ENCODE measurements around the gene GALNT18.

Gene GALNT18

DNA sequence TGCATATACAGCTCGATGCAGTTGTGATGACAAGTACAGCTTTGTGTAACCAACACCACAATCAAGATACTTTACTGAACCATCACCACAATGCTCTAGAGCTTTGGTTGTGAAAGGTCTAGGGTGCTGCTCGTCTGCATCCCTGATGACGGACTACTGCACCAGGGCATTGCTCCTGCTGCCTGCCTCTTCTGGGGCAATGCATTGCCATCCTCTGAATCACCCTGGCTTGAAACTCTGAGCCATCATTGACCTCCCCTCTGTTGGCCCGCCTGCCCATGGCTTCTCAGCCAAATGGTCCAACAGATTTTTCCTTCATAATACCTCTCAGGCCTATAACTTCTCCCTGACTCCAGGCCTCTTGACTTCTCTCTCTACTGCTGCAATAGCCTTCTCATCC lies 191.4 kb downstream of the GALNT18 start:
- Histone ChIP-seq H3K27me3 (replicated peaks; ENCODE audit: insufficient read depth, low read length) (no peaks in the 10 kb centered on the region), H3K79me2 (ENCODE audit: low read length) (no peaks in the 10 kb centered on the region), H3K4me3 (ENCODE audit: low read length) (no peak overlapping the region), H4K20me1 (ENCODE audit: insufficient read depth, low read length) (no peaks in the 10 kb centered on the region), H3K4me1 (ENCODE audit: low read length) (no peaks in the 10 kb centered on the region), H3K9me2 (replicated peaks; ENCODE audit: insufficient read depth, low read length) (no peaks in the 10 kb centered on the region), H3K9me3 (replicated peaks; ENCODE audit: insufficient read depth, low read length) (no peaks in the 10 kb centered on the region), H3K36me3 (replicated peaks; ENCODE audit: insufficient read depth, low read length) (no peaks in the 10 kb centered on the region), H3K4me2 (ENCODE audit: low read depth, low read length) (no peak overlapping the region), H2AFZ (ENCODE audit: low read length) (no peak overlapping the region), H3K9ac (ENCODE audit: low read length) (no peak overlapping the region), H3F3A (ENCODE audit: insufficient read depth, low read length) (no peaks in the 10 kb centered on the region), H3K27ac (ENCODE audit: low read length) (no peak overlapping the region)
- TF ChIP-seq EZH2phosphoT487 (IDR thresholded peaks at IDR 0.05; ENCODE audit: low read length) (no peak), EZH2 (optimal IDR thresholded peaks at IDR 0.05; ENCODE audit: low read depth, low read length) (no peak)
- TF ChIP-seq, protein P1, sequence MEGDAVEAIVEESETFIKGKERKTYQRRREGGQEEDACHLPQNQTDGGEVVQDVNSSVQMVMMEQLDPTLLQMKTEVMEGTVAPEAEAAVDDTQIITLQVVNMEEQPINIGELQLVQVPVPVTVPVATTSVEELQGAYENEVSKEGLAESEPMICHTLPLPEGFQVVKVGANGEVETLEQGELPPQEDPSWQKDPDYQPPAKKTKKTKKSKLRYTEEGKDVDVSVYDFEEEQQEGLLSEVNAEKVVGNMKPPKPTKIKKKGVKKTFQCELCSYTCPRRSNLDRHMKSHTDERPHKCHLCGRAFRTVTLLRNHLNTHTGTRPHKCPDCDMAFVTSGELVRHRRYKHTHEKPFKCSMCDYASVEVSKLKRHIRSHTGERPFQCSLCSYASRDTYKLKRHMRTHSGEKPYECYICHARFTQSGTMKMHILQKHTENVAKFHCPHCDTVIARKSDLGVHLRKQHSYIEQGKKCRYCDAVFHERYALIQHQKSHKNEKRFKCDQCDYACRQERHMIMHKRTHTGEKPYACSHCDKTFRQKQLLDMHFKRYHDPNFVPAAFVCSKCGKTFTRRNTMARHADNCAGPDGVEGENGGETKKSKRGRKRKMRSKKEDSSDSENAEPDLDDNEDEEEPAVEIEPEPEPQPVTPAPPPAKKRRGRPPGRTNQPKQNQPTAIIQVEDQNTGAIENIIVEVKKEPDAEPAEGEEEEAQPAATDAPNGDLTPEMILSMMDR (IDR thresholded peaks at IDR 0.05; ENCODE audit: low read length), result no peak
- no peak for DNase-seq

DNA sequence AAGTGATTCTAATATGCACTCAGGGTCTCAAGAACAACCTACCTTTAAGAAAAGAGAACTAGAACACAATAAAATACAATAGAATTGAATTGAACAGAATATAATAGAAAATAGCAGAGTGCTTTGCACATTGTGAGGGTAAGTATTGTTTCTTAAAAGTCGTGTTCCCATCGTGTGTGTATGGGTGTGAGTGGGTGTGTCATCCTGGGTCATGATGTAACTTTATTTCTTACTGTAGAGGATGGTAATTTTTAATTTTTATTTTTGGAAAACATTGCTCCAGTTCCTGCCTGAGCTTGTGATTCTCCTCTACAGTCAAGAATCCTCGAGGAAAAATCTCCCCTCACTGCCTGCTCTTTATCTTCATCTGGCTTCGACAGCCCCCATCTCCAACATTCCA lies 193.1 kb downstream of the GALNT18 start:
- no peaks in the 10 kb centered on the region for H3F3A ChIP-seq (ENCODE audit: insufficient read depth, low read length)
- H3K27me3 ChIP-seq (replicated peaks; ENCODE audit: insufficient read depth, low read length), result no peaks in the 10 kb centered on the region
- TF ChIP-seq EZH2 (optimal IDR thresholded peaks at IDR 0.05; ENCODE audit: low read depth, low read length), result no peak
- no peak for TF ChIP-seq EZH2phosphoT487 (IDR thresholded peaks at IDR 0.05; ENCODE audit: low read length)
- TF ChIP-seq, protein P1 (IDR thresholded peaks at IDR 0.05; ENCODE audit: low read length), result no peak
- H4K20me1 ChIP-seq (ENCODE audit: insufficient read depth, low read length), result no peaks in the 10 kb centered on the region
- H3K9me3 ChIP-seq (replicated peaks; ENCODE audit: insufficient read depth, low read length), result no peaks in the 10 kb centered on the region
- H3K36me3 ChIP-seq (replicated peaks; ENCODE audit: insufficient read depth, low read length), result no peaks in the 10 kb centered on the region
- no peaks in the 10 kb centered on the region for H3K4me1 ChIP-seq (ENCODE audit: low read length)
- no peaks in the 10 kb centered on the region for H3K9me2 ChIP-seq (replicated peaks; ENCODE audit: insufficient read depth, low read length)
- no peak overlapping the region for H2AFZ ChIP-seq (ENCODE audit: low read length)
- DNase-seq, result no peak
- H3K9ac ChIP-seq (ENCODE audit: low read length), result no peak overlapping the region
- H3K79me2 ChIP-seq (ENCODE audit: low read length), result no peaks in the 10 kb centered on the region
- H3K27ac ChIP-seq (ENCODE audit: low read length), result no peak overlapping the region
- H3K4me2 ChIP-seq (ENCODE audit: low read depth, low read length), result no peak overlapping the region
- no peak overlapping the region for H3K4me3 ChIP-seq (ENCODE audit: low read length)

DNA sequence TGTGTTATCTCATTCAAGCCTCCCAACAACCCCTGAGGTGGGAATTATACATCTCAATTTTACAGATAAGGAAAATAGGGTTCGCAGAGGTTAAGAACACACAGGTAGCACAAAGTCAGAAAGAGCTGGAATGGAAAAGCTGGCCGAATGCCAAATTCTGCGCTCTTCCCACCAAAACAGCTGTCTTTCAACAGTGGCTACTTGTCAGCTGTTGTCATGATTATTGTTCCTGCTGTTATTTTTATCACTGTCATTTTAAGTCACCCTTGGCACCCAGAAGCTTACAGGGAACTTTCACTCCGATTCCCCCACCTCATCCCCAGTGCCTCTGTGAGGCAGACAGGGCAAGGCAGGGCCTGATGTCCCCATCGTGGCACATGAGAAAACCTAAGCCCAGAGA lies 194.3 kb downstream of the GALNT18 start:
- Histone ChIP-seq H3K79me2 (ENCODE audit: low read length) (no peaks in the 10 kb centered on the region), H3K4me3 (ENCODE audit: low read length) (no peak overlapping the region), H3K9me2 (replicated peaks; ENCODE audit: insufficient read depth, low read length) (no peaks in the 10 kb centered on the region), H3F3A (ENCODE audit: insufficient read depth, low read length) (no peaks in the 10 kb centered on the region), H3K4me1 (ENCODE audit: low read length) (no peaks in the 10 kb centered on the region), H3K27ac (ENCODE audit: low read length) (no peak overlapping the region), H2AFZ (ENCODE audit: low read length) (no peak overlapping the region), H4K20me1 (ENCODE audit: insufficient read depth, low read length) (no peaks in the 10 kb centered on the region), H3K36me3 (replicated peaks; ENCODE audit: insufficient read depth, low read length) (no peaks in the 10 kb centered on the region), H3K4me2 (ENCODE audit: low read depth, low read length) (no peak overlapping the region), H3K9me3 (replicated peaks; ENCODE audit: insufficient read depth, low read length) (no peaks in the 10 kb centered on the region), H3K27me3 (replicated peaks; ENCODE audit: insufficient read depth, low read length) (no peaks in the 10 kb centered on the region), H3K9ac (ENCODE audit: low read length) (no peak overlapping the region)
- DNase-seq, result no peak
- no peak for TF ChIP-seq EZH2phosphoT487 (IDR thresholded peaks at IDR 0.05; ENCODE audit: low read length)
- TF ChIP-seq, protein P1 (IDR thresholded peaks at IDR 0.05; ENCODE audit: low read length), result no peak
- no peak for TF ChIP-seq EZH2 (optimal IDR thresholded peaks at IDR 0.05; ENCODE audit: low read depth, low read length)
